Smooth muscle cell (in vitro differentiated cells): Measurements from ENCODE around the gene CHAF1A. TPM values are rescaled to one million over a fixed set of nuclear protein-coding genes. Genes with fewer than 3 reads are reported as not detected.

Experiments
- DNase-seq: peaks from one replicate; lab custom pipeline; 2025; ENCODE audit not compliant: unreplicated experiment; lab: John Stamatoyannopoulos, UW
- H2AFZ ChIP-seq: fragments of 200-600 bp; sonication (generic); 2 replicates; pipeline ENCODE4 v1.6.0; 2016; ENCODE audit warnings: antibody characterized with exemption, low read depth, mild to moderate bottlenecking
- H3F3A ChIP-seq: fragments of 200-600 bp; sonication (generic); 2 replicates; pipeline ENCODE4 v1.6.0; 2017; ENCODE audit warnings: antibody characterized with exemption, low read depth
- H3K27ac ChIP-seq: fragments of 200-600 bp; sonication (generic); 2 replicates; pipeline ENCODE4 v1.5.1; 2016; ENCODE audit warnings: low read depth, mild to moderate bottlenecking
- H3K27me3 ChIP-seq: fragments of 200-600 bp; sonication (generic); 2 replicates; pipeline ENCODE4 v1.6.1; 2016; ENCODE audit warnings: low read depth, mild to moderate bottlenecking
- H3K36me3 ChIP-seq: fragments of 200-600 bp; sonication (generic); 2 replicates; pipeline ENCODE4 v1.5.1; 2016; ENCODE audit warnings: low read depth
- H3K4me1 ChIP-seq: fragments of 200-600 bp; sonication (generic); 2 replicates; pipeline ENCODE4 v1.5.1; 2016; ENCODE audit warnings: low read depth
- H3K4me2 ChIP-seq: fragments of 200-600 bp; sonication (generic); 2 replicates; pipeline ENCODE4 v1.6.0; 2016; ENCODE audit warnings: mild to moderate bottlenecking
- H3K4me3 ChIP-seq: fragments of 200-600 bp; sonication (generic); 2 replicates; pipeline ENCODE4 v1.5.1; 2016; ENCODE audit warnings: mild to moderate bottlenecking
- H3K79me2 ChIP-seq: fragments of 200-600 bp; sonication (generic); 2 replicates; pipeline ENCODE4 v1.6.0; 2016; ENCODE audit warnings: low read depth, mild to moderate bottlenecking
- H3K9ac ChIP-seq: fragments of 200-600 bp; sonication (generic); 2 replicates; pipeline ENCODE4 v1.6.0; 2016; ENCODE audit warnings: low read depth
- H3K9me3 ChIP-seq: fragments of 200-600 bp; sonication (generic); replicated peaks from 2 replicates; pipeline ENCODE4 v1.5.1; 2016; ENCODE audit warnings: low read depth
- H4K20me1 ChIP-seq: fragments of 200-600 bp; sonication (generic); 2 replicates; pipeline ENCODE4 v1.6.0; 2016; ENCODE audit warnings: low read depth
- CTCF ChIP-seq: fragments of 200-600 bp; sonication (generic); IDR thresholded peaks from 2 replicates; pipeline ENCODE4 v1.5.1; 2017; ENCODE audit warnings: borderline replicate concordance, mild to moderate bottlenecking, antibody characterized with exemption; ENCODE audit not compliant: insufficient read depth, poor library complexity, severe bottlenecking
- WGBS: methylation state at CpG from one replicate; pipeline ENCODE4 v1.1.7; 2016; ENCODE audit warnings: low lambda C conversion rate; 5-methylcytosine and 5-hydroxymethylcytosine counted together
- polyA plus RNA-seq: library from polyadenylated mRNA; unstranded; fragments of >200 nt; fragmentation: Nextera tagmentation; extraction: Ambion mirVana; gene quantifications from 2 replicates; pipeline ENCODE4 v1.2.1, GENCODE V29; 2016
- total RNA-seq: library from RNA; depleted of rRNA; stranded (reverse); fragments of >200 nt; gene quantifications from 2 replicates; pipeline ENCODE4 v1.2.3, GENCODE V29; 2014

Gene CHAF1A
- total and polyA plus RNA-seq, 2 experiments from 2014 or later = 3.8 to 11.4 TPM

GRCh38 chr19:4456476-4456842, 54.0 kb downstream of the CHAF1A start:
- Histone ChIP-seq H3K4me2 (peak overlapping the region; percentile 96), H3K27me3 (no peaks in the 10 kb centered on the region), H3K27ac (peak overlapping the region; percentile 96), H4K20me1 (peaks cover 27% of the 10 kb centered on the region), H3F3A (no peaks in the 10 kb centered on the region), H3K4me3 (peak overlapping the region; percentile 89), H3K36me3 (no peaks in the 10 kb centered on the region), H3K9me3 (no peaks in the 10 kb centered on the region), H3K4me1 (peaks cover 24% of the 10 kb centered on the region), H3K9ac (peak overlapping the region; percentile 99), H2AFZ (no peak overlapping the region), H3K79me2 (peaks cover 25% of the 10 kb centered on the region)
- DNase-seq = peak; percentile 68
- WGBS = 3% methylated on average over 9 of the region's 9 CpGs
- TF ChIP-seq CTCF = no peak

- Histone ChIP-seq H3K4me3 (peak overlapping the region; percentile 89), H3K79me2 (peaks cover 25% of the 10 kb centered on the region), H3K9ac (peak overlapping the region; percentile 99), H2AFZ (no peak overlapping the region), H3F3A (no peaks in the 10 kb centered on the region), H3K9me3 (no peaks in the 10 kb centered on the region), H3K27me3 (no peaks in the 10 kb centered on the region), H3K4me1 (peaks cover 24% of the 10 kb centered on the region), H3K4me2 (peak overlapping the region; percentile 96), H3K27ac (peak overlapping the region; percentile 96), H4K20me1 (peaks cover 27% of the 10 kb centered on the region), H3K36me3 (no peaks in the 10 kb centered on the region)
- WGBS = 5% methylated on average over 16 of the region's 53 CpGs
- DNase-seq = peak; percentile 77
- TF ChIP-seq CTCF = no peak
These were observed 54.6 kb downstream of the CHAF1A start for GRCh38 chr19:4456843-4457653.

- H3K4me1 ChIP-seq = peaks cover 24% of the 10 kb centered on the region
- H3F3A ChIP-seq = no peaks in the 10 kb centered on the region
- peak within 1 kb of the TSS; percentile 96 for H3K4me2 ChIP-seq
- no peaks in the 10 kb centered on the region for H3K27me3 ChIP-seq
- TF ChIP-seq CTCF = no peak
- peak within 1 kb of the TSS; percentile 99 for H3K9ac ChIP-seq
- 14% methylated on average over 52 of the region's 52 CpGs for WGBS
- no peaks in the 10 kb centered on the region for H3K9me3 ChIP-seq
- H3K36me3 ChIP-seq = no peaks in the 10 kb centered on the region
- peaks cover 27% of the 10 kb centered on the region for H4K20me1 ChIP-seq
- DNase-seq = peak; percentile 89
- peaks cover 25% of the 10 kb centered on the region for H3K79me2 ChIP-seq
- peak within 1 kb of the TSS; percentile 89 for H3K4me3 ChIP-seq
- H3K27ac ChIP-seq = peak within 1 kb of the TSS; percentile 96
- peak within 1 kb of the TSS; percentile 51 for H2AFZ ChIP-seq
These were observed 55.4 kb downstream of the CHAF1A start, which contains the start of gene UBXN6 for GRCh38 chr19:4457654-4458395. UBXN6 (minus strand) TSS chr19:4457794; CDS start chr19:4457697, 97 bp downstream.
